HepG2 (cell line): ENCODE results near the gene TMEM14A. TPM values are rescaled to one million over a fixed set of nuclear protein-coding genes. Genes with fewer than 3 reads are reported as not detected.
A peak's percentile ranks its signal among the peaks of the same experiment; 100 is the strongest.

Experiments used
- ATAC-seq: fragments of 200-7000 bp; cut with Tn5 transposase; 3 replicates; pipeline ENCODE4 v1.9.1; 2020; ENCODE audit warnings: mild to moderate bottlenecking, moderate library complexity
- BruUV-seq: library from RNA; stranded (reverse); fragments of 400-500 nt; replicated peaks from 2 replicates; lab custom pipeline; 2021; lab: Mats Ljungman, UMichigan
- CTCF ChIA-PET: fragments of 300-600 bp; formaldehyde crosslinking; extraction: SDS; loops from one replicate; lab custom pipeline; 2021; ENCODE audit warnings: low total read pairs, inconsistent platforms, low intra/inter-chr PET ratio; lab: Yijun Ruan, JAX
- POLR2A ChIA-PET: fragments of 350-600 bp; sonication (Branson Sonifier 250); formaldehyde crosslinking; loops from one replicate; lab custom pipeline; 2020; ENCODE audit warnings: antibody characterized with exemption, inconsistent platforms; lab: Yijun Ruan, JAX
- DNase-seq: peaks from one replicate; pipeline ENCODE4 v3.0.0-alpha.2; 2015; ENCODE audit warnings: low spot score
- FAIRE-seq: peaks from 3 replicates; lab custom pipeline; 2011; peaks lifted over from hg19 to GRCh38; lab: Jason Lieb, UNC
- H2AFZ ChIP-seq: one replicate; pipeline ENCODE4 v1.6.1; 2011; ENCODE audit warnings: low read length, inconsistent platforms
- H3K27ac ChIP-seq: fragments of 300-600 bp; 3 replicates; pipeline ENCODE4 v1.8.0; 2011; ENCODE audit warnings: mixed run types, mild to moderate bottlenecking, mixed read lengths, low read length, inconsistent platforms; ENCODE audit not compliant: insufficient read depth; ENCODE audit errors: extremely low read length
- H3K27me3 ChIP-seq, 2 experiments: fragments of 200-600 bp in 1 of 2; 2 replicates in 1 of 2; 3 replicates in 1 of 2; pipeline versions ENCODE4 v1.6.0 to v1.8.0; 2011; ENCODE audit warnings: low read length in 2 of 2, mild to moderate bottlenecking in 2 of 2, moderate library complexity in 2 of 2, inconsistent platforms in 1 of 2; ENCODE audit not compliant: insufficient read depth in 2 of 2, control insufficient read depth in 1 of 2
- H3K36me3 ChIP-seq, 2 experiments: fragments of 200-600 bp in 1 of 2; replicated peaks in 1 of 2; 2 replicates in 1 of 2; 3 replicates in 1 of 2; pipeline versions ENCODE4 v1.5.1 to v1.8.0; 2011; ENCODE audit warnings: low read length in 2 of 2, inconsistent platforms in 1 of 2; ENCODE audit not compliant: insufficient read depth in 2 of 2, control insufficient read depth in 1 of 2
- H3K4me1 ChIP-seq: 2 replicates; pipeline ENCODE4 v1.5.1; 2012; ENCODE audit warnings: low read length, inconsistent platforms; ENCODE audit not compliant: insufficient read depth
- H3K4me2 ChIP-seq: 2 replicates; pipeline ENCODE4 v1.6.0; 2011; ENCODE audit warnings: low read depth, low read length, inconsistent platforms
- H3K4me3 ChIP-seq, 3 experiments: fragments of 200-600 bp in 1 of 3; sonication (generic), shearing (Covaris generic) in 1 of 3; replicated peaks in 1 of 3; 2 replicates each; pipeline ENCODE4 v1.5.1; 2011 to 2016; ENCODE audit warnings: low read length in 3 of 3, inconsistent platforms in 2 of 3, low read depth in 2 of 3, mild to moderate bottlenecking in 2 of 3, control low read depth in 1 of 3, mixed read lengths in 1 of 3; ENCODE audit not compliant: insufficient read depth in 1 of 3
- H3K79me2 ChIP-seq: one replicate; pipeline ENCODE4 v1.6.1; 2011; ENCODE audit warnings: low read length, inconsistent platforms; ENCODE audit not compliant: insufficient read depth
- H3K9ac ChIP-seq: 2 replicates; pipeline ENCODE4 v1.6.0; 2011; ENCODE audit warnings: mild to moderate bottlenecking, low read depth, low read length, inconsistent platforms; ENCODE audit not compliant: insufficient read depth
- H3K9me3 ChIP-seq: 2 replicates; pipeline ENCODE4 v1.5.1; 2012; ENCODE audit warnings: mild to moderate bottlenecking, low read length
- H4K20me1 ChIP-seq: 2 replicates; pipeline ENCODE4 v1.6.0; 2011; ENCODE audit warnings: inconsistent platforms, mild to moderate bottlenecking, low read length, moderate library complexity; ENCODE audit not compliant: insufficient read depth
- FOXC1 ChIP-seq: sonication (generic); formaldehyde crosslinking; IDR thresholded peaks from 2 replicates; pipeline ENCODE4 v1.8.0; 2022; ENCODE audit warnings: mild to moderate bottlenecking, missing genetic modification reagents, borderline replicate concordance
- LCORL ChIP-seq, 2 experiments: fragments of 450-650 bp in 1 of 2; sonication (generic) in 1 of 2; formaldehyde crosslinking in 1 of 2; IDR thresholded peaks; 2 replicates each; pipeline versions ENCODE4 v1.5.0 to v1.6.1; 2017 to 2020; ENCODE audit warnings: antibody characterized with exemption in 1 of 2, missing genetic modification reagents in 1 of 2
- NR1H2 ChIP-seq: sonication (generic); formaldehyde crosslinking; IDR thresholded peaks from 2 replicates; pipeline ENCODE4 v1.8.1; 2022; ENCODE audit warnings: low read depth, missing genetic modification reagents, borderline replicate concordance
- SYNCRIP ChIP-seq: fragments of 200-400 bp; formaldehyde crosslinking; IDR thresholded peaks from 2 replicates; pipeline ENCODE4 v1.6.1; 2018; ENCODE audit warnings: mild to moderate bottlenecking, low read depth, low read length; ENCODE audit not compliant: insufficient read depth
- TSC22D2 ChIP-seq: sonication (generic); formaldehyde crosslinking; IDR thresholded peaks from 2 replicates; pipeline ENCODE4 v1.5.1; 2020; ENCODE audit warnings: missing genetic modification reagents, mild to moderate bottlenecking, borderline replicate concordance
- ZNF281 ChIP-seq: sonication (generic); formaldehyde crosslinking; IDR thresholded peaks from 2 replicates; pipeline ENCODE4 v1.4.0; 2020; ENCODE audit warnings: missing genetic modification reagents, borderline replicate concordance
- ZNF577 ChIP-seq: sonication (generic); formaldehyde crosslinking; IDR thresholded peaks from 2 replicates; pipeline ENCODE4 v1.4.0; 2020; ENCODE audit warnings: mild to moderate bottlenecking, low read depth, missing genetic modification reagents, borderline replicate concordance
- WGBS: methylation state at CpG from one replicate; pipeline ENCODE4 v1.1.6; 2017; ENCODE audit warnings: low lambda C conversion rate; 5-methylcytosine and 5-hydroxymethylcytosine counted together
- in situ Hi-C: cut with HindIII; loops from 2 replicates; pipeline ENCODE4 v1.10.0; 2017; ENCODE audit warnings: low pct_unique_long_range_greater_than_20kb; ENCODE audit not compliant: extremely low pct_ligation_motif_present
- intact Hi-C: fragments of 100-400 bp; cut with micrococcal nuclease; formaldehyde crosslinking; loops from one replicate; pipeline ENCODE4 v1.10.0; 2022; ENCODE audit not compliant: unreplicated experiment
- polyA plus RNA-seq, 8 experiments: library from polyadenylated mRNA; depleted of rRNA in 3 of 8; stranded (reverse) in 7 of 8; unstranded in 1 of 8; fragments of >200 nt; fragmentation: Illumina TruSeq in 4 of 8; extraction: Trizol in 4 of 8; gene quantifications; 2 replicates each; pipeline versions ENCODE4 v1.2.1 to v1.2.3, GENCODE V29; 2011 to 2016; ENCODE audit warnings: low read depth in 4 of 8, missing spikeins in 1 of 8, mixed read lengths in 1 of 8; ENCODE audit not compliant: insufficient read depth in 1 of 8
- total RNA-seq, 5 experiments: library from RNA; depleted of rRNA; stranded (reverse); fragments of >200 nt; fragmentation: Illumina TruSeq; extraction: Trizol; gene quantifications; 2 replicates each; pipeline ENCODE4 v1.2.3, GENCODE V29; 2016; ENCODE audit warnings: low read depth in 1 of 5

The TMEM14A gene
- total and polyA plus RNA-seq, 2 of the 13 experiments (the other 11 are each of a cell fraction or from before 2014, with no cell fraction given), result 24.6 to 73.7 TPM

- ChIA-PET POLR2A (no interaction called here), CTCF (no interaction called here)
- Histone ChIP-seq H3K36me3 (no peaks in the 10 kb centered on the region), H3K9ac (no peak overlapping the region), H2AFZ (no peak overlapping the region), H3K4me2 (no peak overlapping the region), H3K27me3 (peaks cover 0 to 13% of the 10 kb centered on the region in 2 experiments; a peak in 2 of 5 replicates), H3K4me3 (no peak overlapping the region), H4K20me1 (no peaks in the 10 kb centered on the region), H3K9me3 (no peaks in the 10 kb centered on the region), H3K79me2 (no peaks in the 10 kb centered on the region), H3K27ac (no peak overlapping the region), H3K4me1 (peaks cover 31% of the 10 kb centered on the region)
- no peak for FAIRE-seq
- DNase-seq, result no peak
- no peak for ATAC-seq
- no TSS peak for BruUV-seq
- TF ChIP-seq ZNF577 (CRISPR knock-in tag), result no peak
- no peak for TF ChIP-seq NR1H2 (CRISPR knock-in tag)
- no peak for TF ChIP-seq FOXC1 (CRISPR knock-in tag)
- TF ChIP-seq SYNCRIP, result no peak
- no peak for TF ChIP-seq TSC22D2 (CRISPR knock-in tag)
- intact Hi-C loops, result no loop called here
- WGBS, result 79% methylated on average over 1 of the region's 1 CpG
- in situ Hi-C loops, result loop anchor here (25.0 kb wide), 1 partner anchor 492 kb away; no protein-coding TSS in a partner anchor
These were observed 16.9 kb upstream of the TMEM14A start for GRCh38 chr6:52654007-52654406.

- BruUV-seq, result no TSS peak
These were observed 16.3 kb upstream of the TMEM14A start for GRCh38 chr6:52654592-52654991.

More at GRCh38 chr6:52654592-52654991, 16.3 kb upstream of the TMEM14A start:
- Histone ChIP-seq H4K20me1 (no peaks in the 10 kb centered on the region), H3K4me3 (no peak overlapping the region), H3K27ac (no peak overlapping the region), H3K36me3 (no peaks in the 10 kb centered on the region), H3K9me3 (no peaks in the 10 kb centered on the region), H3K4me1 (peaks cover 31% of the 10 kb centered on the region), H3K79me2 (no peaks in the 10 kb centered on the region), H3K9ac (no peak overlapping the region), H3K4me2 (no peak overlapping the region), H3K27me3 (peaks cover 0 to 8% of the 10 kb centered on the region in 2 experiments; a peak in 2 of 5 replicates), H2AFZ (no peak overlapping the region)
- intact Hi-C loops (no loop called here), in situ Hi-C loops (loop anchor here (25.0 kb wide), 1 partner anchor 492 kb away; no protein-coding TSS in a partner anchor)
- ChIA-PET POLR2A (no interaction called here), CTCF (no interaction called here)
- WGBS, result 48% methylated on average over 4 of the region's 4 CpGs
- TF ChIP-seq LCORL (IDR thresholded peaks at IDR 0.05) (no peak), LCORL (CRISPR knock-in tag; IDR thresholded peaks at IDR 0.05) (no peak), ZNF281 (CRISPR knock-in tag) (peak; percentile 60; the same call in 1 of the 2 replicates)
- FAIRE-seq (no peak), DNase-seq (no peak), ATAC-seq (no peak)
